COR-L47 (cell line): Measurements from ENCODE around the gene RNASE9.
"Not testable (repeated sequence)": the region's sequence is repeated elsewhere in the genome, so short reads cannot be mapped to it uniquely, and the experiment has no call there.

ENCODE experiments used
- DNase-seq: peaks from one replicate; lab custom pipeline; 2025; lab: John Stamatoyannopoulos, UW

Gene RNASE9

GRCh38 chr14:20560961-20561360 lies at the start of gene RNASE9:
Gene RNASE9, minus strand, starts transcription at chr14:20561047.
- no peak for DNase-seq

GRCh38 chr14:20610002-20610765 lies 49.3 kb upstream of the RNASE9 start:
- peak; percentile 66 for DNase-seq

- peak; percentile 70 for DNase-seq
These were observed 48.6 kb upstream of the RNASE9 start for GRCh38 chr14:20609215-20610001.

- DNase-seq = no peak
These were observed 47.7 kb upstream of the RNASE9 start for GRCh38 chr14:20608383-20609110.

GRCh38 chr14:20607617-20608016 lies 46.8 kb upstream of the RNASE9 start:
- no peak for DNase-seq

GRCh38 chr14:20606902-20607242 lies 46.0 kb upstream of the RNASE9 start:
- no peak for DNase-seq

- no peak for DNase-seq
These were observed 45.5 kb upstream of the RNASE9 start for GRCh38 chr14:20606190-20606901.

- DNase-seq = no peak
These were observed 43.2 kb upstream of the RNASE9 start for GRCh38 chr14:20603813-20604690.

- DNase-seq = no peak
These were observed 41.7 kb upstream of the RNASE9 start for GRCh38 chr14:20602583-20602982.

GRCh38 chr14:20601522-20601921 lies 40.7 kb upstream of the RNASE9 start:
- DNase-seq = no peak

- no peak for DNase-seq
These were observed 36.3 kb upstream of the RNASE9 start for GRCh38 chr14:20597108-20597507.

- not testable (repeated sequence) for DNase-seq
These were observed 34.9 kb upstream of the RNASE9 start for GRCh38 chr14:20595726-20596125.

GRCh38 chr14:20592574-20592973 lies 31.7 kb upstream of the RNASE9 start:
- DNase-seq = no peak

GRCh38 chr14:20591235-20591634 lies 30.4 kb upstream of the RNASE9 start, which contains the start of gene RNASE12:
Gene RNASE12, minus strand, starts transcription at chr14:20591376. Its CDS starts 653 bp downstream, at chr14:20590723.
- DNase-seq = no peak

GRCh38 chr14:20587489-20588154 lies 26.8 kb upstream of the RNASE9 start, which contains the start of gene RNASE11:
Gene RNASE11, minus strand, starts transcription at chr14:20588001.
- DNase-seq = no peak

- DNase-seq = no peak
These were observed 23.1 kb upstream of the RNASE9 start for GRCh38 chr14:20583908-20584307.

- DNase-seq = no peak
These were observed 22.3 kb upstream of the RNASE9 start for GRCh38 chr14:20583142-20583541.

- no peak for DNase-seq
These were observed 19.4 kb upstream of the RNASE9 start for GRCh38 chr14:20580242-20580641.

- no peak for DNase-seq
These were observed 18.1 kb upstream of the RNASE9 start for GRCh38 chr14:20578784-20579502.

GRCh38 chr14:20578325-20578724 lies 17.5 kb upstream of the RNASE9 start:
- no peak for DNase-seq
